Activated naive CD4-positive, alpha-beta T cell treated with anti-CD3 and anti-CD28 coated beads, Interleukin-2, amount 10 ng/mL, durations not matched to agents 7 days and 5 days (primary cell): Measurements from ENCODE around the gene PML.

Experiments
- CTCF ChIA-PET: fragments of 350-600 bp; sonication (Branson Sonifier 250); formaldehyde crosslinking; loops from one replicate; lab custom pipeline; 2021; ENCODE audit warnings: antibody characterized with exemption; lab: Charles Lee
- DNase-seq: peaks from one replicate; pipeline ENCODE4 v3.0.0-alpha.2; 2020
- H3K27ac Mint-ChIP-seq: one replicate; pipeline ENCODE4 v1.8.0; 2021; ENCODE audit warnings: mild to moderate bottlenecking, moderate library complexity, mixed read lengths
- H3K27me3 Mint-ChIP-seq: one replicate; pipeline ENCODE4 v1.8.0; 2021; ENCODE audit warnings: mild to moderate bottlenecking, mixed read lengths
- H3K36me3 Mint-ChIP-seq: one replicate; pipeline ENCODE4 v1.8.0; 2021; ENCODE audit warnings: mixed read lengths
- H3K4me1 Mint-ChIP-seq: one replicate; pipeline ENCODE4 v1.8.0; 2021; ENCODE audit warnings: mixed read lengths
- H3K4me3 Mint-ChIP-seq: one replicate; pipeline ENCODE4 v1.8.0; 2021; ENCODE audit warnings: mild to moderate bottlenecking, moderate library complexity, mixed read lengths
- H3K9me3 Mint-ChIP-seq: one replicate; pipeline ENCODE4 v1.8.0; 2021; ENCODE audit warnings: mixed read lengths

Gene PML

GRCh38 chr15:74013374-74013894, 18.9 kb downstream of the PML start:
- H3K27ac Mint-ChIP-seq: no peak overlapping the region
- no peaks in the 10 kb centered on the region for H3K27me3 Mint-ChIP-seq
- H3K36me3 Mint-ChIP-seq: peaks cover 42% of the 10 kb centered on the region
- CTCF ChIA-PET: no interaction called here
- no peak overlapping the region for H3K4me3 Mint-ChIP-seq
- no peak for DNase-seq
- H3K9me3 Mint-ChIP-seq: peaks cover 4% of the 10 kb centered on the region
- H3K4me1 Mint-ChIP-seq: peaks cover 45% of the 10 kb centered on the region

- DNase-seq: no peak
- Mint-ChIP-seq H3K4me1 (peaks cover 18% of the 10 kb centered on the region), H3K9me3 (no peaks in the 10 kb centered on the region), H3K27me3 (no peaks in the 10 kb centered on the region), H3K27ac (no peak overlapping the region), H3K36me3 (peaks cover 42% of the 10 kb centered on the region), H3K4me3 (no peak overlapping the region)
- CTCF ChIA-PET: no interaction called here
Measured at GRCh38 chr15:74019734-74020133, 25.2 kb downstream of the PML start.

- H3K9me3 Mint-ChIP-seq: no peaks in the 10 kb centered on the region
- H3K36me3 Mint-ChIP-seq: peaks cover 44% of the 10 kb centered on the region
- no peak for DNase-seq
- peaks cover 8% of the 10 kb centered on the region for H3K4me1 Mint-ChIP-seq
- CTCF ChIA-PET: no interaction called here
- no peak overlapping the region for H3K27ac Mint-ChIP-seq
- no peak overlapping the region for H3K4me3 Mint-ChIP-seq
- no peaks in the 10 kb centered on the region for H3K27me3 Mint-ChIP-seq
Measured at GRCh38 chr15:74022706-74023470, 28.4 kb downstream of the PML start.

GRCh38 chr15:74024687-74025086, 30.2 kb downstream of the PML start:
- H3K27ac Mint-ChIP-seq: no peak overlapping the region
- H3K9me3 Mint-ChIP-seq: no peaks in the 10 kb centered on the region
- peaks cover 50% of the 10 kb centered on the region for H3K36me3 Mint-ChIP-seq
- DNase-seq: no peak
- no peaks in the 10 kb centered on the region for H3K27me3 Mint-ChIP-seq
- no peak overlapping the region for H3K4me3 Mint-ChIP-seq
- H3K4me1 Mint-ChIP-seq: peaks cover 8% of the 10 kb centered on the region
- CTCF ChIA-PET: interaction anchor here (1.4 kb wide), 1 partner anchor 52 kb away, joined by 3 read pairs; no protein-coding TSS in a partner anchor

- DNase-seq: no peak
- no peaks in the 10 kb centered on the region for H3K9me3 Mint-ChIP-seq
- CTCF ChIA-PET: interaction anchor here (1.9 kb wide), 1 partner anchor 52 kb away, joined by 7 read pairs; no protein-coding TSS in a partner anchor
- H3K27ac Mint-ChIP-seq: no peak overlapping the region
- peaks cover 48% of the 10 kb centered on the region for H3K36me3 Mint-ChIP-seq
- H3K27me3 Mint-ChIP-seq: no peaks in the 10 kb centered on the region
- H3K4me1 Mint-ChIP-seq: peaks cover 8% of the 10 kb centered on the region
- H3K4me3 Mint-ChIP-seq: no peak overlapping the region
Measured at GRCh38 chr15:74025436-74025835, 30.9 kb downstream of the PML start.

- Mint-ChIP-seq H3K9me3 (no peaks in the 10 kb centered on the region), H3K36me3 (peaks cover 47% of the 10 kb centered on the region), H3K4me1 (no peaks in the 10 kb centered on the region), H3K27ac (peak overlapping the region; percentile 33), H3K4me3 (no peak overlapping the region), H3K27me3 (no peaks in the 10 kb centered on the region)
- no peak for DNase-seq
- CTCF ChIA-PET: interaction anchor here (0.7 to 1.7 kb wide), 3 partner anchors 10 to 55 kb away, joined by 3 to 9 read pairs (median 5); no protein-coding TSS in a partner anchor
Measured at GRCh38 chr15:74027688-74028087, 33.2 kb downstream of the PML start.

- peaks cover 47% of the 10 kb centered on the region for H3K36me3 Mint-ChIP-seq
- CTCF ChIA-PET: interaction anchor here (1.4 to 1.7 kb wide), 2 partner anchors 9 to 18 kb away, joined by 5 to 9 read pairs; no protein-coding TSS in a partner anchor
- no peak overlapping the region for H3K4me3 Mint-ChIP-seq
- no peaks in the 10 kb centered on the region for H3K27me3 Mint-ChIP-seq
- no peaks in the 10 kb centered on the region for H3K4me1 Mint-ChIP-seq
- no peak for DNase-seq
- no peak overlapping the region for H3K27ac Mint-ChIP-seq
- no peaks in the 10 kb centered on the region for H3K9me3 Mint-ChIP-seq
Measured at GRCh38 chr15:74028646-74029045, 34.1 kb downstream of the PML start.

GRCh38 chr15:74032046-74032445, 37.5 kb downstream of the PML start:
- H3K4me3 Mint-ChIP-seq: no peak overlapping the region
- H3K27me3 Mint-ChIP-seq: no peaks in the 10 kb centered on the region
- DNase-seq: no peak
- H3K36me3 Mint-ChIP-seq: peaks cover 54% of the 10 kb centered on the region
- CTCF ChIA-PET: no interaction called here
- peak overlapping the region; percentile 72 for H3K27ac Mint-ChIP-seq
- H3K9me3 Mint-ChIP-seq: no peaks in the 10 kb centered on the region
- H3K4me1 Mint-ChIP-seq: no peaks in the 10 kb centered on the region

GRCh38 chr15:74032606-74033561, 38.4 kb downstream of the PML start:
- no peaks in the 10 kb centered on the region for H3K4me1 Mint-ChIP-seq
- H3K27me3 Mint-ChIP-seq: no peaks in the 10 kb centered on the region
- DNase-seq: no peak
- H3K36me3 Mint-ChIP-seq: peaks cover 61% of the 10 kb centered on the region
- H3K4me3 Mint-ChIP-seq: no peak overlapping the region
- CTCF ChIA-PET: no interaction called here
- peak overlapping the region; percentile 37 for H3K27ac Mint-ChIP-seq
- no peaks in the 10 kb centered on the region for H3K9me3 Mint-ChIP-seq

GRCh38 chr15:74034206-74034755, 39.8 kb downstream of the PML start:
- H3K27me3 Mint-ChIP-seq: no peaks in the 10 kb centered on the region
- H3K4me1 Mint-ChIP-seq: no peaks in the 10 kb centered on the region
- peaks cover 58% of the 10 kb centered on the region for H3K36me3 Mint-ChIP-seq
- DNase-seq: no peak
- CTCF ChIA-PET: interaction anchor here (0.6 to 1.3 kb wide), 2 partner anchors 62 to 84 kb away, joined by 3 to 4 read pairs; no protein-coding TSS in a partner anchor
- no peak overlapping the region for H3K4me3 Mint-ChIP-seq
- no peak overlapping the region for H3K27ac Mint-ChIP-seq
- no peaks in the 10 kb centered on the region for H3K9me3 Mint-ChIP-seq

GRCh38 chr15:74035121-74036017, 40.9 kb downstream of the PML start:
- Mint-ChIP-seq H3K4me3 (no peak overlapping the region), H3K4me1 (no peaks in the 10 kb centered on the region), H3K27ac (no peak overlapping the region), H3K9me3 (no peaks in the 10 kb centered on the region), H3K36me3 (peaks cover 61% of the 10 kb centered on the region), H3K27me3 (no peaks in the 10 kb centered on the region)
- no peak for DNase-seq
- CTCF ChIA-PET: interaction anchor here (1.3 to 1.7 kb wide), 2 partner anchors 13 to 63 kb away, joined by 3 to 4 read pairs; no protein-coding TSS in a partner anchor

GRCh38 chr15:74036271-74037170, 42.0 kb downstream of the PML start:
- DNase-seq: no peak
- Mint-ChIP-seq H3K4me1 (no peaks in the 10 kb centered on the region), H3K27ac (no peak overlapping the region), H3K4me3 (no peak overlapping the region), H3K36me3 (peaks cover 54% of the 10 kb centered on the region), H3K27me3 (no peaks in the 10 kb centered on the region), H3K9me3 (no peaks in the 10 kb centered on the region)
- CTCF ChIA-PET: interaction anchor here (0.9 to 2.7 kb wide), 6 partner anchors 9 to 85 kb away, joined by 3 to 10 read pairs (median 5); no protein-coding TSS in a partner anchor
